ENCODE measurements around the gene RABGGTA.

The RABGGTA gene, protein sequence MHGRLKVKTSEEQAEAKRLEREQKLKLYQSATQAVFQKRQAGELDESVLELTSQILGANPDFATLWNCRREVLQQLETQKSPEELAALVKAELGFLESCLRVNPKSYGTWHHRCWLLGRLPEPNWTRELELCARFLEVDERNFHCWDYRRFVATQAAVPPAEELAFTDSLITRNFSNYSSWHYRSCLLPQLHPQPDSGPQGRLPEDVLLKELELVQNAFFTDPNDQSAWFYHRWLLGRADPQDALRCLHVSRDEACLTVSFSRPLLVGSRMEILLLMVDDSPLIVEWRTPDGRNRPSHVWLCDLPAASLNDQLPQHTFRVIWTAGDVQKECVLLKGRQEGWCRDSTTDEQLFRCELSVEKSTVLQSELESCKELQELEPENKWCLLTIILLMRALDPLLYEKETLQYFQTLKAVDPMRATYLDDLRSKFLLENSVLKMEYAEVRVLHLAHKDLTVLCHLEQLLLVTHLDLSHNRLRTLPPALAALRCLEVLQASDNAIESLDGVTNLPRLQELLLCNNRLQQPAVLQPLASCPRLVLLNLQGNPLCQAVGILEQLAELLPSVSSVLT

DNA sequence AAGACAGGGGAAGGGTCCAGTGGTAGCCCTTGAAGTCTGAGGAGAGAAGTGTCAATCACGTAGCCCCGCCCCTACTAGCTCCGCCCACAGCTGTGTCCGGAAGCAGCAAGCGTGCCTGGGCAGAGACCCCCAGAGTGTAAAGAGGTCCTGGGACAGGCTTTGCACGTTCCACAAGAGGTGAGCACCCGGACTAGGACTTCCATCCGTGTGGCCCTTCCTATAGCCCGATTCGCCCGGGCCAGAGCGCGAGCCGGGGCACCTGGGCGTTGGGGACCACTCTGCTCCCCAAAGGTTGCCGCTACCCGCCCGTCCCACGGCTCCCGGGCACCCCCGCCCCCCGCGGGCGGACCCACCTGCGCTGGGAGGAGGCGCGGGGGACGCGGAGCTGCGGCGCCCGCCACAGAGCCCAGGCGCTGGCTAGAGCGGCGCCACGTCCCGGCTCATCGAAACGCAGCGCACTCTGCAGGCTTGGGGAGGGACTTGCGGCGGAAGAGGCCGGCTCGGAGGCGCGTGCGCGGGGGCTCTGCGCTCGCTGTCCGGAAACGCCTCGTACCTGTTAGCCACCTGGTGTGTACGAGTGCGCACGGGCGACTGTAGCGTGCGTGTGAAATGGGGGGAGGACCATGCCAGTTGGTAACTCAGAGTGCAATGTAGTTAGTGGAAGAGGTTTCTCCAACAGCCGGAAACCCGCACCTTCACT, at the start of gene RABGGTA:
Gene RABGGTA (minus strand): TSS at position 464 of the 700 bp plus-strand sequence. CDS start 482 bp downstream, outside the sequence.
- H3K9me3 Mint-ChIP-seq: no peaks in the 10 kb centered on the region
- H3K27ac Mint-ChIP-seq: peak within 1 kb of the TSS; percentile 46 to 97 (median 97)
- no peaks in the 10 kb centered on the region for H3K27me3 Mint-ChIP-seq (ENCODE audit: low read depth)
- peaks cover 14% of the 10 kb centered on the region for H3K4me1 Mint-ChIP-seq
- peak within 1 kb of the TSS; percentile 90 to 96 (median 95) for H3K4me3 Mint-ChIP-seq
- TF ChIP-seq, protein P1, sequence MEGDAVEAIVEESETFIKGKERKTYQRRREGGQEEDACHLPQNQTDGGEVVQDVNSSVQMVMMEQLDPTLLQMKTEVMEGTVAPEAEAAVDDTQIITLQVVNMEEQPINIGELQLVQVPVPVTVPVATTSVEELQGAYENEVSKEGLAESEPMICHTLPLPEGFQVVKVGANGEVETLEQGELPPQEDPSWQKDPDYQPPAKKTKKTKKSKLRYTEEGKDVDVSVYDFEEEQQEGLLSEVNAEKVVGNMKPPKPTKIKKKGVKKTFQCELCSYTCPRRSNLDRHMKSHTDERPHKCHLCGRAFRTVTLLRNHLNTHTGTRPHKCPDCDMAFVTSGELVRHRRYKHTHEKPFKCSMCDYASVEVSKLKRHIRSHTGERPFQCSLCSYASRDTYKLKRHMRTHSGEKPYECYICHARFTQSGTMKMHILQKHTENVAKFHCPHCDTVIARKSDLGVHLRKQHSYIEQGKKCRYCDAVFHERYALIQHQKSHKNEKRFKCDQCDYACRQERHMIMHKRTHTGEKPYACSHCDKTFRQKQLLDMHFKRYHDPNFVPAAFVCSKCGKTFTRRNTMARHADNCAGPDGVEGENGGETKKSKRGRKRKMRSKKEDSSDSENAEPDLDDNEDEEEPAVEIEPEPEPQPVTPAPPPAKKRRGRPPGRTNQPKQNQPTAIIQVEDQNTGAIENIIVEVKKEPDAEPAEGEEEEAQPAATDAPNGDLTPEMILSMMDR (IDR thresholded peaks at IDR 0.05; ENCODE audit: unreplicated experiment in 3 of 3): peak; percentile 70 to 75 (median 71)
- peaks cover 5% of the 10 kb centered on the region for H3K36me3 Mint-ChIP-seq (ENCODE audit: low read depth)

DNA sequence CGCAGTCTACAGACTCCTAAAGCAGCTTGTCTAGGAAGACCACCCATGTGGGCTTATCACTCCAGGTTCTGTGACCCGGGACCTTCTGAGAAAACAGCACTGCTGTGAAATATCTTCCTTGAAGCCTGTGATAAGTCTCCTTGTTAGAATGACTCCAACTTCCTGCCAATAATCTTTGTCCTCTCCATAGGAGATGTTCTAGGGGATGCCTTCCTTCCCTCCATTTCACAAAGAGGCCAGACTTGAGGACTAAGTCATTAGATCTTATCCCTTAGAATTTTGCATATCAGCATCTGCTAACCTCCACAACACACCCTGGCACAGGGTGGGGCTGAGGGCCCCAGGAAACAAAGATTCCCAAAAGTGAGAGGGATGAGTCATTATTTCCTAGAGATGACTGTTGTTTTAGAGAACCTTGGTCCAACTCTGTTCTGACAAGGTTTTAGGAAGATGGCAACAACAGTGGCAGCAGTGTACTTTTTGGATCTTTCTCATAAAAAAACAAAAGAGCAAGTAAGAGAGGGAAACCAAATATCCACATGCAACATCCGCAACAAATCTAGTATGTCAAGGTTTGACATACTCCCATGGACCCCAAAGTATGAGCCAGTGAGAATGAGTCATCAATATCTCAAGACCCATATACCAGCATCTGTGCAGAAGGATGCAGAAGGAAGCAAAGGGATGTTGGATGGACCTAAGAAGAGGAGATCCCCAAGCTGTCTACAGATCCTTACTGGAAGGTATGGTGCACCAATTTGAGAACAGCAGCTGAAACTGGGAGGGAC, 45.9 kb upstream of the RABGGTA start:
- Mint-ChIP-seq H3K4me3 (no peak overlapping the region), H3K27ac (no peak overlapping the region), H3K27me3 (ENCODE audit: low read depth) (peaks cover 12% of the 10 kb centered on the region)

DNA sequence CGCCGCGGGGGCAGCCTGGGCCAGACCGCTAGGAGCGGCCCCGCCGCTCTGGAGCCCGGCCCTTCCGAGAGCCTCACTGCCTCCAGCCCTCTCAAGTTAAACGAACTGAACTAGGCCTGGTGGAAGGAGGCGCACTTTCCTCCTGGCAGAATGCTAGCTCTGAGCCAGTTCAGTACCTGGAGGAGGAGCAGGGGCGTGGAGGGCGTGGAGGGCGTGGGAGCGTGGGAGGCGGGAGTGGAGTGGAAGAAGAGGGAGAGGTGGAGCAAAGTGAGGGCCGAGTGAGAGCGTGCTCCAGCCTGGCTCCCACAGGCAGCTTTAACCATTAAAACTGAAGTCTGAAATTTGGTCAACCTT, 45.2 kb upstream of the RABGGTA start:
- TF ChIP-seq, protein P1 (IDR thresholded peaks at IDR 0.05; ENCODE audit: unreplicated experiment in 3 of 3): no peak
- Mint-ChIP-seq H3K4me3 (no peak overlapping the region), H3K27me3 (ENCODE audit: low read depth) (peaks cover 9% of the 10 kb centered on the region), H3K36me3 (ENCODE audit: low read depth) (peaks cover 3% of the 10 kb centered on the region), H3K4me1 (no peaks in the 10 kb centered on the region), H3K27ac (no peak overlapping the region), H3K9me3 (no peaks in the 10 kb centered on the region)

More for the DNA sequence above, 45.9 kb upstream of the RABGGTA start:
- TF ChIP-seq, protein P1 (IDR thresholded peaks at IDR 0.05; ENCODE audit: unreplicated experiment in 3 of 3): no peak
- H3K36me3 Mint-ChIP-seq (ENCODE audit: low read depth): peaks cover under 1% of the 10 kb centered on the region
- no peaks in the 10 kb centered on the region for H3K9me3 Mint-ChIP-seq
- H3K4me1 Mint-ChIP-seq: no peaks in the 10 kb centered on the region

DNA sequence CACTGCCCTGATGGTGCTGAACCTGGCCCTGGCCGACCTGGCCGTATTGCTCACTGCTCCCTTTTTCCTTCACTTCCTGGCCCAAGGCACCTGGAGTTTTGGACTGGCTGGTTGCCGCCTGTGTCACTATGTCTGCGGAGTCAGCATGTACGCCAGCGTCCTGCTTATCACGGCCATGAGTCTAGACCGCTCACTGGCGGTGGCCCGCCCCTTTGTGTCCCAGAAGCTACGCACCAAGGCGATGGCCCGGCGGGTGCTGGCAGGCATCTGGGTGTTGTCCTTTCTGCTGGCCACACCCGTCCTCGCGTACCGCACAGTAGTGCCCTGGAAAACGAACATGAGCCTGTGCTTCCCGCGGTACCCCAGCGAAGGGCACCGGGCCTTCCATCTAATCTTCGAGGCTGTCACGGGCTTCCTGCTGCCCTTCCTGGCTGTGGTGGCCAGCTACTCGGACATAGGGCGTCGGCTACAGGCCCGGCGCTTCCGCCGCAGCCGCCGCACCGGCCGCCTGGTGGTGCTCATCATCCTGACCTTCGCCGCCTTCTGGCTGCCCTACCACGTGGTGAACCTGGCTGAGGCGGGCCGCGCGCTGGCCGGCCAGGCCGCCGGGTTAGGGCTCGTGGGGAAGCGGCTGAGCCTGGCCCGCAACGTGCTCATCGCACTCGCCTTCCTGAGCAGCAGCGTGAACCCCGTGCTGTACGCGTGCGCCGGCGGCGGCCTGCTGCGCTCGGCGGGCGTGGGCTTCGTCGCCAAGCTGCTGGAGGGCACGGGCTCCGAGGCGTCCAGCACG, 44.6 kb upstream of the RABGGTA start:
- Mint-ChIP-seq H3K27ac (no peak overlapping the region), H3K9me3 (no peaks in the 10 kb centered on the region), H3K4me3 (no peak overlapping the region), H3K4me1 (no peaks in the 10 kb centered on the region), H3K27me3 (ENCODE audit: low read depth) (peaks cover 8% of the 10 kb centered on the region), H3K36me3 (ENCODE audit: low read depth) (peaks cover 3% of the 10 kb centered on the region)
- TF ChIP-seq, protein P1 (IDR thresholded peaks at IDR 0.05; ENCODE audit: unreplicated experiment in 3 of 3): no peak

DNA sequence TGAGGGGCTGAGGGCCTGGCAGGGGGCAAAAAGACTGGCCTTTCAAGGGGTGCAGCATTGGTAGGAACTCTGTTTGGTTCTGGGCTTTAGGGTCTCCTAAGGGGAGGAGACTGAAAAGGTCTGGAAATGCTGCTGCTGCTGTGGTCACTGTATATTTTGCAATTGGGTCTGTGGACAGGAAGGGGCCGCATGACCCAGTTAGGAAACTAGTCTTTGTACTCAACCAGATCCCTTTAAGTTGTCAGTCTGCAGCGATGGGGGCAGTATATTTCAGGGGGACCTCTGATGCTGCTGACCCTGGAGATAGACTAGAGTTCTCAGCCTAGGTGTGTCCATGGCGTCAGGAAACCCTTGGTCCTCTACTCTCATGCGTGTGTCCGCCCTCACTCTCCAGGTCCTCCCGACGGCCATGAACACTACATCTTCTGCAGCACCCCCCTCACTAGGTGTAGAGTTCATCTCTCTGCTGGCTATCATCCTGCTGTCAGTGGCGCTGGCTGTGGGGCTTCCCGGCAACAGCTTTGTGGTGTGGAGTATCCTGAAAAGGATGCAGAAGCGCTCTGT, 43.9 kb upstream of the RABGGTA start:
- H3K4me1 Mint-ChIP-seq: no peaks in the 10 kb centered on the region
- peaks cover 8% of the 10 kb centered on the region for H3K27me3 Mint-ChIP-seq (ENCODE audit: low read depth)
- peaks cover 3% of the 10 kb centered on the region for H3K36me3 Mint-ChIP-seq (ENCODE audit: low read depth)
- H3K27ac Mint-ChIP-seq: no peak overlapping the region
- TF ChIP-seq, protein P1 (IDR thresholded peaks at IDR 0.05; ENCODE audit: unreplicated experiment in 3 of 3): no peak
- H3K4me3 Mint-ChIP-seq: no peak overlapping the region
- no peaks in the 10 kb centered on the region for H3K9me3 Mint-ChIP-seq

Measured in nephron (organoid).